ENCODE results near the gene LGALS12.

GRCh38 chr11:63523151-63523550 is 17.3 kb downstream of the LGALS12 start:
- no peak for TF ChIP-seq CTCF (IDR thresholded peaks at IDR 0.05)
- TF ChIP-seq EZH2 (IDR thresholded peaks at IDR 0.05; ENCODE audit: borderline replicate concordance, insufficient read depth, low read depth, low read length, poor library complexity, severe bottlenecking) = no peak
